22Rv1 (cell line): ENCODE results near the gene KRTAP6-3.

Source experiments
- H3K27ac ChIP-seq: fragments of 450-650 bp; 2 replicates; pipeline ENCODE4 v1.5.1; 2017
- ZFX ChIP-seq: fragments of 450-650 bp; IDR thresholded peaks from 2 replicates; pipeline ENCODE4 v1.6.1; 2017; ENCODE audit warnings: antibody characterized with exemption, borderline replicate concordance
- TF ChIP-seq, protein P1 (sequence below): fragments of 450-650 bp; IDR thresholded peaks from 2 replicates; pipeline ENCODE4 v1.5.1; 2017; ENCODE audit warnings: mild to moderate bottlenecking

The KRTAP6-3 gene

DNA sequence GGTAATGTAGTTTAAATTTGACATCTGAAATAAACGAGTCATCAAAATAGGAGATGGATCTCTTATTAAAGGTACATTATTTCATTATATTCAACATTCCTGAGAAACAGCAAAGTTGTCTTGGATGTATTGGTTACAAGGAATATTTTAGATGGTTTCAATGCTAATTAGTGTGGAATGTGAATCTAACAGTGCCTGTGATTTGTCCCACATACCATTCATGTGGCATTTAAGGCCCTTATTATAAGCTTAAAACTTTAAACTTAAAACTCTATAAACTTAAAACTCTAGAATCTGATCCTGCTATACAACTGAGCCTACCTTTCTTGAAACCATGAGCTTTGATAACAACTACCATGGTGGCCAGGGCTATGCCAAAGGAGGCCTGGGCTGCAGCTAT, 8.5 kb downstream of the KRTAP6-3 start, which contains the start of gene KRTAP22-1:
Gene KRTAP22-1, plus strand, starts transcription at position 301 of the 400 bp plus-strand sequence.
- H3K27ac ChIP-seq = no peak within 1 kb of the TSS
- no peak for TF ChIP-seq ZFX
- TF ChIP-seq, protein P1, sequence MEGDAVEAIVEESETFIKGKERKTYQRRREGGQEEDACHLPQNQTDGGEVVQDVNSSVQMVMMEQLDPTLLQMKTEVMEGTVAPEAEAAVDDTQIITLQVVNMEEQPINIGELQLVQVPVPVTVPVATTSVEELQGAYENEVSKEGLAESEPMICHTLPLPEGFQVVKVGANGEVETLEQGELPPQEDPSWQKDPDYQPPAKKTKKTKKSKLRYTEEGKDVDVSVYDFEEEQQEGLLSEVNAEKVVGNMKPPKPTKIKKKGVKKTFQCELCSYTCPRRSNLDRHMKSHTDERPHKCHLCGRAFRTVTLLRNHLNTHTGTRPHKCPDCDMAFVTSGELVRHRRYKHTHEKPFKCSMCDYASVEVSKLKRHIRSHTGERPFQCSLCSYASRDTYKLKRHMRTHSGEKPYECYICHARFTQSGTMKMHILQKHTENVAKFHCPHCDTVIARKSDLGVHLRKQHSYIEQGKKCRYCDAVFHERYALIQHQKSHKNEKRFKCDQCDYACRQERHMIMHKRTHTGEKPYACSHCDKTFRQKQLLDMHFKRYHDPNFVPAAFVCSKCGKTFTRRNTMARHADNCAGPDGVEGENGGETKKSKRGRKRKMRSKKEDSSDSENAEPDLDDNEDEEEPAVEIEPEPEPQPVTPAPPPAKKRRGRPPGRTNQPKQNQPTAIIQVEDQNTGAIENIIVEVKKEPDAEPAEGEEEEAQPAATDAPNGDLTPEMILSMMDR = no peak

GRCh38 chr21:30605968-30606367, 13.7 kb downstream of the KRTAP6-3 start:
- no peak for TF ChIP-seq ZFX
- TF ChIP-seq, protein P1 = no peak
- no peak overlapping the region for H3K27ac ChIP-seq

GRCh38 chr21:30612132-30612531, 19.9 kb downstream of the KRTAP6-3 start:
- TF ChIP-seq ZFX = no peak
- TF ChIP-seq, protein P1 = no peak
- H3K27ac ChIP-seq = no peak overlapping the region

- no peak within 1 kb of the TSS for H3K27ac ChIP-seq
- TF ChIP-seq ZFX = no peak
- TF ChIP-seq, protein P1 = no peak
Observed at GRCh38 chr21:30613836-30614235, 21.6 kb downstream of the KRTAP6-3 start, which contains the start of gene KRTAP6-1. Gene KRTAP6-1 (minus strand): TSS chr21:30613930. CDS start chr21:30613904, 26 bp downstream.

- H3K27ac ChIP-seq = no peak overlapping the region
- TF ChIP-seq, protein P1 = no peak
- no peak for TF ChIP-seq ZFX
Observed at GRCh38 chr21:30615199-30615598, 23.0 kb downstream of the KRTAP6-3 start.

DNA sequence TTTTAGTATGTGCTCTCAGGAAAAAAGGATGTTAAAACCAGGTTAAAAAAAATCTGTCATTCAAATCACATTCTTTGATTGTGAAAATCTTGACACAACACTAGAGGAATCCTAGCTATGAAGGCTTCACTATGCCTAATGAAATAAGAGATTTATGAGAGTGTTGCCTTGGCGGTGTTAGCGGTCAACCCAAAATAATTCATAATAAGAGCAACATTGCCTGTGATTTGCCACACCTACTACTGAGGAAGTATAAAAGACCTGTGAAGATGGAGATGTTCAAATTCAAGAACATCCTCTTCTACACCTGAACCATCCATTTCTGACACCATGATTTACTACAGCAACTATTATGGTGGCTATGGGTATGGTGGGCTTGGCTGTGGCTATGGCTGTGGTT, 23.9 kb downstream of the KRTAP6-3 start, which contains the start of gene KRTAP20-1:
Gene KRTAP20-1, plus strand, starts transcription at position 301 of the 400 bp plus-strand sequence. Its CDS starts 30 bp downstream, at position 331.
- H3K27ac ChIP-seq = no peak within 1 kb of the TSS
- TF ChIP-seq ZFX = no peak

GRCh38 chr21:30620080-30620479, 27.8 kb downstream of the KRTAP6-3 start:
- no peak for TF ChIP-seq ZFX
- TF ChIP-seq, protein P1 = no peak
- H3K27ac ChIP-seq = no peak overlapping the region

GRCh38 chr21:30620522-30620921, 28.3 kb downstream of the KRTAP6-3 start, which contains the start of gene KRTAP20-4:
Gene KRTAP20-4 (plus strand): TSS chr21:30620627.
- no peak within 1 kb of the TSS for H3K27ac ChIP-seq
- TF ChIP-seq ZFX = no peak
- TF ChIP-seq, protein P1 = no peak
